DND-41 (cell line): ENCODE results near the gene SULT1B1.

Experiments used
- ATAC-seq: fragments of 200-7000 bp; cut with Tn5 transposase; 3 replicates; pipeline ENCODE4 v1.9.1; 2021; ENCODE audit warnings: low read depth; ENCODE audit not compliant: insufficient read depth
- DNase-seq: peaks from one replicate; pipeline ENCODE4 v3.0.0-alpha.2; 2020
- H2AFZ ChIP-seq: 2 replicates; pipeline ENCODE4 v1.6.0; 2012; ENCODE audit warnings: low read depth, low read length
- H3K27ac ChIP-seq: 2 replicates; pipeline ENCODE4 v1.5.1; 2012; ENCODE audit warnings: low read length, inconsistent platforms
- H3K27me3 ChIP-seq: fragments of 200-600 bp; sonication (generic); 2 replicates; pipeline ENCODE4 v1.6.0; 2012; ENCODE audit warnings: low read length, mild to moderate bottlenecking, inconsistent platforms; ENCODE audit not compliant: insufficient read depth, poor library complexity
- H3K36me3 ChIP-seq: 2 replicates; pipeline ENCODE4 v1.5.1; 2012; ENCODE audit warnings: low read length, inconsistent platforms; ENCODE audit not compliant: insufficient read depth
- H3K4me1 ChIP-seq: 2 replicates; pipeline ENCODE4 v1.5.1; 2012; ENCODE audit warnings: mild to moderate bottlenecking, low read length; ENCODE audit not compliant: insufficient read depth
- H3K4me2 ChIP-seq: 2 replicates; pipeline ENCODE4 v1.6.0; 2012; ENCODE audit warnings: mild to moderate bottlenecking, moderate library complexity, low read length, inconsistent platforms; ENCODE audit not compliant: insufficient read depth
- H3K4me3 ChIP-seq, 2 experiments: fragments of 200-600 bp in 1 of 2; shearing (Covaris generic) in 1 of 2; 2 replicates each; pipeline ENCODE4 v1.5.1; 2012 to 2016; ENCODE audit warnings: inconsistent platforms in 2 of 2, low read length in 2 of 2, mild to moderate bottlenecking in 2 of 2, low read depth in 1 of 2, moderate library complexity in 1 of 2
- H3K79me2 ChIP-seq: 2 replicates; pipeline ENCODE4 v1.6.0; 2012; ENCODE audit warnings: low read length, inconsistent platforms; ENCODE audit not compliant: insufficient read depth
- H3K9ac ChIP-seq: 2 replicates; pipeline ENCODE4 v1.6.0; 2012; ENCODE audit warnings: low read depth, mild to moderate bottlenecking, inconsistent platforms, low read length, moderate library complexity
- H3K9me3 ChIP-seq: 2 replicates; pipeline ENCODE4 v1.5.1; 2012; ENCODE audit warnings: low read length, moderate library complexity, mild to moderate bottlenecking, inconsistent platforms; ENCODE audit not compliant: insufficient read depth, severe bottlenecking
- H4K20me1 ChIP-seq: 2 replicates; pipeline ENCODE4 v1.6.0; 2012; ENCODE audit warnings: low read length; ENCODE audit not compliant: insufficient read depth
- CTCF ChIP-seq: IDR thresholded peaks from 2 replicates; pipeline ENCODE4 v1.5.1; 2012; ENCODE audit warnings: borderline replicate concordance, low read length, moderate library complexity, mild to moderate bottlenecking; ENCODE audit not compliant: poor library complexity, severe bottlenecking; ENCODE audit errors: extremely low read depth
- EZH2 ChIP-seq: IDR thresholded peaks from 3 replicates; pipeline ENCODE4 v1.6.1; 2012; ENCODE audit warnings: borderline replicate concordance, low read depth, mild to moderate bottlenecking, moderate library complexity, low read length, inconsistent platforms; ENCODE audit not compliant: severe bottlenecking

The SULT1B1 gene

DNA sequence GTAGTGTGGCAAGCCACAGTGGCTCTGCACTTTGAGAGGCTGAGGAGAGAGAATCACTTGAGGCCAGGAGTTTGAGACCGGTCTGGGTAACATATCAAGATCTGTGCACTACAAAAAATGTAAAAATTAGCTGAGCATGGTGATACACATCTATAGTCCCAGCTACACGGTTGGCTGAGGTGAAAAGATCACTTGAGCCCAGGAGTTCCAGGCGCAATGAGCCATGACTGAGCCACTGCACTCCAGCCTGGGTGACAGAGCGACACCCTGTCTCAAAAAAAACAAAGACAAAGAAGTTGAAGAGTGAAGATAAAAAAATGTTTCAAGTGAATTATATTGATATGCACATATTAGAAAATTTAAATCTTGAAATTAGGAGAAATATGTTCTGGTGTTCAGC lies 46.3 kb downstream of the SULT1B1 start:
- H3K36me3 ChIP-seq, result no peaks in the 10 kb centered on the region
- ATAC-seq, result no peak
- H3K9ac ChIP-seq, result no peak overlapping the region
- no peaks in the 10 kb centered on the region for H4K20me1 ChIP-seq
- H3K4me1 ChIP-seq, result no peaks in the 10 kb centered on the region
- TF ChIP-seq EZH2 (no peak), CTCF (no peak)
- no peak overlapping the region for H2AFZ ChIP-seq
- no peak for DNase-seq
- no peaks in the 10 kb centered on the region for H3K79me2 ChIP-seq
- no peak overlapping the region for H3K4me3 ChIP-seq
- no peaks in the 10 kb centered on the region for H3K9me3 ChIP-seq
- no peak overlapping the region for H3K27ac ChIP-seq
- no peak overlapping the region for H3K4me2 ChIP-seq
- no peaks in the 10 kb centered on the region for H3K27me3 ChIP-seq

DNA sequence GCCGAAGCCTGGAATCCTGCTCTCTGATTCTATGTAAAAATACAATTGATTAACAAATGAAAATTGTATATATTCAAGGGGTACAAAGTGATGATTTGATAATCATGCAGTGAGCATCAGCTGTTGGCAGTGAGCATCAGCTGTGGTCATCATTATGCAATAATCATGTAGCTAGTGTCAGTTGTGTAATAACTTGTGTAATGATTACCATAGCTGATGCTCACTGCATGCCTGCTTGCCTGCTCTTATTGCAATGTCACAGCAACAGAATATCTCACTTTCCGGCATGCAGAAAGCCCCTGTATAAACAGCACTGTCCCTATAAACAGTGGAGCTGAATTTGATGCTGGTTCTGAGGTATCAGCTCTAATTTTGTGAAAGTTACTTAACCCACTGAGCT lies 46.8 kb downstream of the SULT1B1 start:
- DNase-seq, result no peak
- Histone ChIP-seq H3K79me2 (no peaks in the 10 kb centered on the region), H3K9ac (no peak overlapping the region), H4K20me1 (no peaks in the 10 kb centered on the region), H2AFZ (no peak overlapping the region), H3K36me3 (no peaks in the 10 kb centered on the region), H3K4me3 (no peak overlapping the region), H3K27me3 (no peaks in the 10 kb centered on the region), H3K9me3 (no peaks in the 10 kb centered on the region), H3K4me1 (no peaks in the 10 kb centered on the region), H3K27ac (no peak overlapping the region), H3K4me2 (no peak overlapping the region)
- ATAC-seq, result no peak
- no peak for TF ChIP-seq EZH2
- TF ChIP-seq CTCF, result no peak

DNA sequence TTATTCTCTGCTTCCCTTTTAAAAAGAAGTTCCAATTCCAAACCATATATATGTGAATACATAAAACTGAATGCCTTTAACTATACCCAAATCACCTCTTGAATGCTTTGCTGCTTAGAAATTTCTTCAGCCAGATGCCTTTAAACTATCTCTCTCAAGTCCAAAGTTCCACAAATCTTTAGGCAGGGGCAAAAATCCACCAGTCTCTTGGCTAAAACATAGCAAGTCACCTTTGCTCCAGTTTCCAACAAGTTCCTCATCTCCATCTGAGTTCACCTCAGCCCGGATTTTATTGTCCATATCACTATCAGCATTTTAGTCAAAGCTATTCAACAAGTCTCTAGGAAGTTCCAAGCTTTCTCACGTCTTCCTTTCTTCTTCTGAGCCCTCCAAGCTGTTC lies 49.8 kb downstream of the SULT1B1 start:
- Histone ChIP-seq H3K4me1 (no peaks in the 10 kb centered on the region), H3K4me3 (no peak overlapping the region), H3K27ac (no peak overlapping the region), H2AFZ (no peak overlapping the region), H3K9me3 (no peaks in the 10 kb centered on the region), H3K4me2 (no peak overlapping the region), H4K20me1 (no peaks in the 10 kb centered on the region), H3K9ac (no peak overlapping the region), H3K79me2 (no peaks in the 10 kb centered on the region), H3K27me3 (no peaks in the 10 kb centered on the region), H3K36me3 (no peaks in the 10 kb centered on the region)
- ATAC-seq (no peak), DNase-seq (no peak)
- no peak for TF ChIP-seq CTCF
- TF ChIP-seq EZH2, result no peak

- ATAC-seq, result no peak
- Histone ChIP-seq H4K20me1 (no peaks in the 10 kb centered on the region), H3K27me3 (peaks cover 3% of the 10 kb centered on the region), H3K9me3 (no peaks in the 10 kb centered on the region), H3K9ac (no peak overlapping the region), H3K36me3 (no peaks in the 10 kb centered on the region), H3K4me2 (no peak overlapping the region), H3K4me1 (no peaks in the 10 kb centered on the region), H3K4me3 (no peak overlapping the region), H3K27ac (no peak overlapping the region), H3K79me2 (no peaks in the 10 kb centered on the region), H2AFZ (no peak overlapping the region)
- DNase-seq, result no peak
- no peak for TF ChIP-seq EZH2
- no peak for TF ChIP-seq CTCF
Measured at GRCh38 chr4:69708211-69708610, 52.2 kb downstream of the SULT1B1 start.
